Measurements from ENCODE around the gene CARD6. TPM values are rescaled to one million over a fixed set of nuclear protein-coding genes. Genes with fewer than 3 reads are reported as not detected.

CARD6 gene
- total RNA-seq, 1 donor from 2014 or later: 1.0 TPM

DNA sequence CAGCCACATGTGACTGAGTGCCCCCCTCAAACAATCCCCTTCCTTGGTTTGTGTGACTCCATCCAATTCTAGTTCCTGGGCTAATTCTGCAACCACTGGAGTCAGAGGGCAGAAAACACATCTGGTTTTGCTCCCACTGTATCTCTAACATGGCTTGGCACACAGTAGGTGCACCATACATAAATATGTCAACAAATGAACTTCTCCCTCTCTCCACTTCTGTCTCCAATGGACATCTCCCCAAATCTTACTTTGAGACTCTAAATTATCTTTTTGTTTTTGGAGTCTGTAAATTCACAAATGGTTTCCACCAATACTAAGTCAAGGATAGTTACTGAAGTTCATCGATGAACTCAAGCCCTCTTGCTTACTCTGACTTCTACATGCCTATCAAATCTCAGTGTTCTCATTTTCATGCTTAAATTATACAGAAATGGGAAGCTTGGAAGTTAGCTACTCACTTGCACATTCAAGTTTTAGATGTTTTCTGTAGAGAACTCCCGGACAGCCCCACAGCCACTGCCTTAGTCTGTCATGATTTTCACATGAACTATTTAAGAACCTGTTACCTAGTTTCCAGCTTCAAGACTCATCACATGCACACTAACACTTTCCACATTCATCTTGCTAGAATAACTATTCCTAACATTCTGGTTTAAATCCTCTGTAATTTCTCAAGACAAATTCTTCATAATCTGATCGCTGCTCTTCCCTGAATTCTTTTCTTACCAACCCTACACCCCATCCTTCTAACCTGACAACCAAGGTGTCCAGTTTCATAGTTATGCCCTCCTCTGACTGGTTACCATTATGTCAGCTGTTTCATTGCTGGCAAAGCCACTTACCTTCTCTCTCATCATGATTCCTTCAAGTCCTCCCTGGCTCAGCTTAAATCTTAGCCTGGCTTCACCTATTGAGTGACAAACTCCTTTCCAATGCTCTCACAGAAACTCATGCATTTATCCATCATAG, 12.2 kb upstream of the CARD6 start:
- Histone ChIP-seq H3K27me3 (ENCODE audit: insufficient read depth, low read length) (no peaks in the 10 kb centered on the region), H3K27ac (ENCODE audit: low read depth, low read length) (no peak overlapping the region), H3K4me3 (ENCODE audit: insufficient read depth, low read depth, low read length) (no peak overlapping the region), H2AFZ (ENCODE audit: low read depth, low read length) (no peak overlapping the region), H3K4me1 (ENCODE audit: insufficient read depth, low read length) (peaks cover 26% of the 10 kb centered on the region), H3K9me3 (ENCODE audit: insufficient read depth, low read depth, low read length) (no peaks in the 10 kb centered on the region), H3K4me2 (ENCODE audit: low read length) (peak overlapping the region; percentile 25), H4K20me1 (ENCODE audit: insufficient read depth, low read length) (peaks cover 90% of the 10 kb centered on the region), H3K9ac (ENCODE audit: low read length) (no peak overlapping the region), H3K36me3 (ENCODE audit: insufficient read depth, low read length) (peaks cover 81% of the 10 kb centered on the region), H3K79me2 (ENCODE audit: insufficient read depth, low read length) (peaks cover 49% of the 10 kb centered on the region)
- Mint-ChIP-seq H3K27me3 (ENCODE audit: low read depth, unreplicated experiment) (no peaks in the 10 kb centered on the region), H3K36me3 (ENCODE audit: low read depth, unreplicated experiment) (peaks cover 45% of the 10 kb centered on the region), H3K4me3 (ENCODE audit: unreplicated experiment) (peak overlapping the region; percentile 15), H3K27ac (ENCODE audit: unreplicated experiment) (peak overlapping the region; percentile 51), H3K4me1 (ENCODE audit: low read depth, unreplicated experiment) (peaks cover 38% of the 10 kb centered on the region), H3K9me3 (ENCODE audit: unreplicated experiment) (no peaks in the 10 kb centered on the region)
- FAIRE-seq (no peak), DNase-seq (ENCODE audit: low read depth) (no peak)
- no peak for TF ChIP-seq EZH2 (IDR thresholded peaks at IDR 0.05; ENCODE audit: insufficient read depth, low read length)
- TF ChIP-seq, protein P1, sequence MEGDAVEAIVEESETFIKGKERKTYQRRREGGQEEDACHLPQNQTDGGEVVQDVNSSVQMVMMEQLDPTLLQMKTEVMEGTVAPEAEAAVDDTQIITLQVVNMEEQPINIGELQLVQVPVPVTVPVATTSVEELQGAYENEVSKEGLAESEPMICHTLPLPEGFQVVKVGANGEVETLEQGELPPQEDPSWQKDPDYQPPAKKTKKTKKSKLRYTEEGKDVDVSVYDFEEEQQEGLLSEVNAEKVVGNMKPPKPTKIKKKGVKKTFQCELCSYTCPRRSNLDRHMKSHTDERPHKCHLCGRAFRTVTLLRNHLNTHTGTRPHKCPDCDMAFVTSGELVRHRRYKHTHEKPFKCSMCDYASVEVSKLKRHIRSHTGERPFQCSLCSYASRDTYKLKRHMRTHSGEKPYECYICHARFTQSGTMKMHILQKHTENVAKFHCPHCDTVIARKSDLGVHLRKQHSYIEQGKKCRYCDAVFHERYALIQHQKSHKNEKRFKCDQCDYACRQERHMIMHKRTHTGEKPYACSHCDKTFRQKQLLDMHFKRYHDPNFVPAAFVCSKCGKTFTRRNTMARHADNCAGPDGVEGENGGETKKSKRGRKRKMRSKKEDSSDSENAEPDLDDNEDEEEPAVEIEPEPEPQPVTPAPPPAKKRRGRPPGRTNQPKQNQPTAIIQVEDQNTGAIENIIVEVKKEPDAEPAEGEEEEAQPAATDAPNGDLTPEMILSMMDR (IDR thresholded peaks at IDR 0.05; ENCODE audit: insufficient read depth, low read depth, low read length): no peak

DNA sequence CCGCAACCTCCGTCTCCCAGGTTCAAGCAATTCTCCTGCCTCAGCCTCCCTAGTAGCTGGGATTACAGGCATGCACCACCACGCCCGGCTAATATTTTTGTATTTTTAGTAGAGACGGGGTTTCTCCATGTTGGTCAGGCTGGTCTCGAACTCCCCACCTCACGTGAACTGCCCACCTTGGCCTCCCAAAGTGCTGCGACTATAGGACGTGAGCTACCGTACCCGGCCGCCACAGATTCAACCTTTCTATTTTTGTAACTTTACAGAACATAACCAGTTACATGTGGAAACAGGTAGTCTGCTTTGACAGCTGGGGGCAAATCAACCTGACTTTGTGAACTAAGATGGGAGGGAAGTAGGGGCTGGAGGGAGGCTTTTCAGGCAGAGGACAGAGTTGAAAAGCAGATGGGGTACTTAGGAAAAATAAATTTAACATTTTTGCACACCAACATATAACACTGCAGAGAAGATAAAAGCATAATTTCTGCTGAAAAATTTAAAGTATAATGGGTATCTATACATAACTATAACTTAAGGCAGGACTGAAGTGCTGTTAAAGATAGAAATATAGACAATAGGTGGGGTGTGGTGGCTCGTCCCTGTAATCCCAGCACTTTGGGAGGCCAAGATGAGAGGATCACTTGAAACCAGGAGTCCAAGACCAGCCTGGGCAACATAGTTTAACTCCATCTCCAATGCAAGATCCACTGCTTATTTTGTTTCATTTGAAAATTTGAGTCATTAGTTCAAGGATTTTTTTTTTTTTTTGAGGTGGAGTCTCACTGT, 11.2 kb upstream of the CARD6 start:
- H3K27ac ChIP-seq (ENCODE audit: low read depth, low read length): no peak overlapping the region
- H3K4me3 ChIP-seq (ENCODE audit: insufficient read depth, low read depth, low read length): no peak overlapping the region
- peaks cover 58% of the 10 kb centered on the region for H3K79me2 ChIP-seq (ENCODE audit: insufficient read depth, low read length)
- no peak overlapping the region for H2AFZ ChIP-seq (ENCODE audit: low read depth, low read length)
- H3K9me3 ChIP-seq (ENCODE audit: insufficient read depth, low read depth, low read length): no peaks in the 10 kb centered on the region
- FAIRE-seq (no peak), DNase-seq (ENCODE audit: low read depth) (no peak)
- H4K20me1 ChIP-seq (ENCODE audit: insufficient read depth, low read length): peaks cover 95% of the 10 kb centered on the region
- Mint-ChIP-seq H3K36me3 (ENCODE audit: low read depth, unreplicated experiment) (peaks cover 48% of the 10 kb centered on the region), H3K9me3 (ENCODE audit: unreplicated experiment) (no peaks in the 10 kb centered on the region), H3K4me1 (ENCODE audit: low read depth, unreplicated experiment) (peaks cover 38% of the 10 kb centered on the region), H3K4me3 (ENCODE audit: unreplicated experiment) (no peak overlapping the region), H3K27me3 (ENCODE audit: low read depth, unreplicated experiment) (no peaks in the 10 kb centered on the region), H3K27ac (ENCODE audit: unreplicated experiment) (no peak overlapping the region)
- H3K36me3 ChIP-seq (ENCODE audit: insufficient read depth, low read length): peaks cover 85% of the 10 kb centered on the region
- TF ChIP-seq, protein P1 (IDR thresholded peaks at IDR 0.05; ENCODE audit: insufficient read depth, low read depth, low read length): no peak
- TF ChIP-seq EZH2 (IDR thresholded peaks at IDR 0.05; ENCODE audit: insufficient read depth, low read length): no peak
- H3K27me3 ChIP-seq (ENCODE audit: insufficient read depth, low read length): no peaks in the 10 kb centered on the region
- H3K4me2 ChIP-seq (ENCODE audit: low read length): no peak overlapping the region
- no peak overlapping the region for H3K9ac ChIP-seq (ENCODE audit: low read length)
- peaks cover 26% of the 10 kb centered on the region for H3K4me1 ChIP-seq (ENCODE audit: insufficient read depth, low read length)
